CD4-positive, alpha-beta T cell (primary cell): Measurements from ENCODE around the gene TUBB6. TPM values are rescaled to one million over a fixed set of nuclear protein-coding genes. Genes with fewer than 3 reads are reported as not detected.

Experiments
- ATAC-seq: fragments of 200-7000 bp; cut with Tn5 transposase; one replicate; pipeline ENCODE4 v1.10.0; 2022; ENCODE audit warnings: mild to moderate bottlenecking; ENCODE audit not compliant: poor library complexity
- CTCF ChIA-PET: fragments of 350-600 bp; sonication (Branson Sonifier 250); formaldehyde crosslinking; loops from one replicate; lab custom pipeline; 2021; ENCODE audit warnings: antibody characterized with exemption, inconsistent platforms; lab: Charles Lee
- POLR2A ChIA-PET: fragments of 350-600 bp; sonication (Branson Sonifier 250); formaldehyde crosslinking; loops from one replicate; lab custom pipeline; 2021; ENCODE audit warnings: antibody characterized with exemption, inconsistent platforms; lab: Charles Lee
- DNase-seq, 14 experiments: peaks; one replicate each; pipeline ENCODE4 v3.0.0-alpha.2; 2013 to 2020; ENCODE audit warnings: mixed read lengths in 2 of 14
- H3K27ac ChIP-seq, 2 donors: one replicate each; pipeline versions ENCODE4 v1.5.1 to v1.7.0; 2013; ENCODE audit warnings: low read length in 2 of 2, low read depth in 1 of 2, mild to moderate bottlenecking in 1 of 2
- H3K27me3 ChIP-seq, 2 experiments: 1 replicate in 1 of 2; 2 replicates in 1 of 2; pipeline versions ENCODE4 v1.6.1 to v1.7.0; 2013; ENCODE audit warnings: low read length in 2 of 2, control low read depth in 1 of 2, mild to moderate bottlenecking in 1 of 2, moderate library complexity in 1 of 2; ENCODE audit not compliant: insufficient read depth in 2 of 2, control insufficient read depth in 1 of 2
- H3K36me3 ChIP-seq: one replicate; pipeline ENCODE4 v1.6.1; 2013; ENCODE audit warnings: low read length, control low read depth; ENCODE audit not compliant: insufficient read depth
- H3K4me1 ChIP-seq: one replicate; pipeline ENCODE4 v1.6.1; 2013; ENCODE audit warnings: low read length, control low read depth; ENCODE audit not compliant: insufficient read depth
- H3K4me3 ChIP-seq: one replicate; pipeline ENCODE4 v1.5.1; 2013; ENCODE audit warnings: mild to moderate bottlenecking, low read length, moderate library complexity
- H3K9me3 ChIP-seq, 2 experiments: 1 replicate in 1 of 2; 2 replicates in 1 of 2; pipeline versions ENCODE4 v1.6.1 to v1.7.0; 2013; ENCODE audit warnings: low read length in 2 of 2, mild to moderate bottlenecking in 2 of 2, control low read depth in 1 of 2, moderate library complexity in 1 of 2; ENCODE audit not compliant: control insufficient read depth in 1 of 2, insufficient read depth in 1 of 2
- H3K27ac Mint-ChIP-seq: one replicate; pipeline ENCODE4 v1.8.0; 2020; ENCODE audit warnings: mixed read lengths
- H3K27me3 Mint-ChIP-seq: one replicate; pipeline ENCODE4 v1.8.0; 2021; ENCODE audit warnings: mixed read lengths
- H3K36me3 Mint-ChIP-seq: one replicate; pipeline ENCODE4 v1.8.0; 2021; ENCODE audit warnings: low read depth, mixed read lengths
- H3K4me1 Mint-ChIP-seq: one replicate; pipeline ENCODE4 v1.8.0; 2021; ENCODE audit warnings: low read depth, mixed read lengths
- H3K4me3 Mint-ChIP-seq: one replicate; pipeline ENCODE4 v1.8.0; 2020; ENCODE audit warnings: mild to moderate bottlenecking, mixed read lengths
- H3K9me3 Mint-ChIP-seq: one replicate; pipeline ENCODE4 v1.8.0; 2020; ENCODE audit warnings: mixed read lengths
- intact Hi-C, 2 experiments: fragments of 100-400 bp; cut with DNase I in 1 of 2; cut with micrococcal nuclease in 1 of 2; formaldehyde crosslinking; loops; one replicate each; pipeline versions ENCODE4 v1.15.1 to v1.9.0; 2023 to 2025; cut with DNase I, micrococcal nuclease
- total RNA-seq, 174 experiments: library from RNA in 2 of 174; stranded (reverse) in 2 of 174; gene quantifications; one replicate each; pipeline ENCODE4 v1.2.3 and lab custom pipeline; 2021 to 2026
- TF ChIP-seq, protein P1 (sequence below): fragments of 200-600 bp; IDR thresholded peaks from one replicate; pipeline ENCODE4 v1.8.0; 2022; ENCODE audit warnings: antibody characterized with exemption, mild to moderate bottlenecking

Gene TUBB6
- total RNA-seq, 2 experiments from 2014 or later = 0.88 to 0.98 TPM

DNA sequence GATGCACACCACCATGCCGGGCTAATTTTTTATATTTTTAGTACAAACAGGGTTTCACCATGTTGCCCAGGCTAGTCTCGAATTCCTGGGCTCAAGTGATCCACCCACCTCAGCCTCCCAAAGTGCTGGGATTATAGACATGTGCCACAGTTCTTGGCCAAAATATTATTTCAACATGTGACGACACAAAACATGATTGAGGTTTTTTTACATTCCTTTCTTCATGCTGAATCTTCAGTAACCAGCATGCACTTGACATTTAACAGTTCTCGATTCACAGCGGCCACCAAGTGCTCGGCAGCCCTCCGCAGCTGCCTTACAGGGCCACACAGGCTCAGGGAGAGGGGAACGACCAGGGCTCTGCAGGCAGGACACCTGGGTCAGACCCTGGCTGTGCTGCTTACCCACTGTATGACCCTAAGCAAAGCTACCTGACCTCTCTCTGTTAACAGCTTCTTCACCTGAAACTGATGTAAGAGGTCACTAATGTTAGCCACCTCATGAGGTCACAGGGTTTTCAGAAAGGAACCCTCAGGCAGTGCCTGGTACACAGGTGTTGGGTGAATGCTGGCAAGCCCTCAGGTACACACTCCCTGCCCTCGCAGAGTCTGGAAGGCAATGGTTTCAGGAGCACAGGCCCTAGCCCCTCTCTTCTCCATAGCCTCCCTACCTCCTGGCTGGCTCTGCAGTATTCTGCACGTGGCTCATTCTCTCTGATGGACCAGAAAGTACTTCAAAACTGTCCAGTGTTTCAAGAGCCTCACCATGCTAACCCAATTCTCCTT is 25.7 kb downstream of the TUBB6 start:
- ATAC-seq (no peak), DNase-seq (no peak)
- H3K27ac Mint-ChIP-seq = no peak overlapping the region
- CTCF ChIA-PET = no interaction called here
- intact Hi-C loops = no loop called here
- no peaks in the 10 kb centered on the region for H3K27me3 Mint-ChIP-seq
- peaks cover 56% of the 10 kb centered on the region for H3K36me3 ChIP-seq
- no peaks in the 10 kb centered on the region for H3K27me3 ChIP-seq
- no peaks in the 10 kb centered on the region for H3K9me3 ChIP-seq
- no peak overlapping the region for H3K4me3 Mint-ChIP-seq
- H3K4me3 ChIP-seq = no peak overlapping the region
- H3K9me3 Mint-ChIP-seq = no peaks in the 10 kb centered on the region
- TF ChIP-seq, protein P1, sequence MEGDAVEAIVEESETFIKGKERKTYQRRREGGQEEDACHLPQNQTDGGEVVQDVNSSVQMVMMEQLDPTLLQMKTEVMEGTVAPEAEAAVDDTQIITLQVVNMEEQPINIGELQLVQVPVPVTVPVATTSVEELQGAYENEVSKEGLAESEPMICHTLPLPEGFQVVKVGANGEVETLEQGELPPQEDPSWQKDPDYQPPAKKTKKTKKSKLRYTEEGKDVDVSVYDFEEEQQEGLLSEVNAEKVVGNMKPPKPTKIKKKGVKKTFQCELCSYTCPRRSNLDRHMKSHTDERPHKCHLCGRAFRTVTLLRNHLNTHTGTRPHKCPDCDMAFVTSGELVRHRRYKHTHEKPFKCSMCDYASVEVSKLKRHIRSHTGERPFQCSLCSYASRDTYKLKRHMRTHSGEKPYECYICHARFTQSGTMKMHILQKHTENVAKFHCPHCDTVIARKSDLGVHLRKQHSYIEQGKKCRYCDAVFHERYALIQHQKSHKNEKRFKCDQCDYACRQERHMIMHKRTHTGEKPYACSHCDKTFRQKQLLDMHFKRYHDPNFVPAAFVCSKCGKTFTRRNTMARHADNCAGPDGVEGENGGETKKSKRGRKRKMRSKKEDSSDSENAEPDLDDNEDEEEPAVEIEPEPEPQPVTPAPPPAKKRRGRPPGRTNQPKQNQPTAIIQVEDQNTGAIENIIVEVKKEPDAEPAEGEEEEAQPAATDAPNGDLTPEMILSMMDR = no peak
- H3K27ac ChIP-seq = no peak overlapping the region
- peaks cover 76% of the 10 kb centered on the region for H3K36me3 Mint-ChIP-seq
- H3K4me1 Mint-ChIP-seq = no peaks in the 10 kb centered on the region
- POLR2A ChIA-PET = no interaction called here
- H3K4me1 ChIP-seq = no peaks in the 10 kb centered on the region

DNA sequence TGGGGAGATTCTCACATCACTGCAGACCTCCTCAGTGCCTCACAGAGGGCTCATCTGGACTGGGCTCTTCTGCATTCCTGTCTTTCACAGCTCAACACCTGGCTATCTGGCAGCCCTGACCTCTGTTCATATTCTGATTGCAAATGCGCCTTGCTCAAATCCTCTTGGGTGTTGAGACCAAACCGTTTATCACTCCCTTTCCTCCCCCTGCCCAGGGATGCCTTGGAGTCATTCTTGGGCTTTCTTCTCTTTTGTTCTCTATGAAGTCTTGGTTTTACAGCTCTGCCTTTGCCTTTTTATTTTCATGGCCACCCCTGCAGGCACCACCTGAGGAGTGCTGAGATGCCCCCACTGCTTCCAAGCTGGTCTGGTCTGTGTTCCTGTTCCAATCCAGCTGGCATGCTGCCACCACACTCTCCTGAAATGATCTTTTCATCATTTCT is 26.3 kb downstream of the TUBB6 start:
- DNase-seq (no peak), ATAC-seq (no peak)
- Histone ChIP-seq H3K4me3 (no peak overlapping the region), H3K4me1 (no peaks in the 10 kb centered on the region), H3K36me3 (peaks cover 51% of the 10 kb centered on the region), H3K27me3 (no peaks in the 10 kb centered on the region), H3K27ac (no peak overlapping the region), H3K9me3 (no peaks in the 10 kb centered on the region)
- Mint-ChIP-seq H3K9me3 (no peaks in the 10 kb centered on the region), H3K27ac (no peak overlapping the region), H3K36me3 (peaks cover 71% of the 10 kb centered on the region), H3K4me3 (no peak overlapping the region), H3K27me3 (no peaks in the 10 kb centered on the region), H3K4me1 (no peaks in the 10 kb centered on the region)
- ChIA-PET CTCF (no interaction called here), POLR2A (no interaction called here)
- TF ChIP-seq, protein P1 = no peak
- intact Hi-C loops = no loop called here

DNA sequence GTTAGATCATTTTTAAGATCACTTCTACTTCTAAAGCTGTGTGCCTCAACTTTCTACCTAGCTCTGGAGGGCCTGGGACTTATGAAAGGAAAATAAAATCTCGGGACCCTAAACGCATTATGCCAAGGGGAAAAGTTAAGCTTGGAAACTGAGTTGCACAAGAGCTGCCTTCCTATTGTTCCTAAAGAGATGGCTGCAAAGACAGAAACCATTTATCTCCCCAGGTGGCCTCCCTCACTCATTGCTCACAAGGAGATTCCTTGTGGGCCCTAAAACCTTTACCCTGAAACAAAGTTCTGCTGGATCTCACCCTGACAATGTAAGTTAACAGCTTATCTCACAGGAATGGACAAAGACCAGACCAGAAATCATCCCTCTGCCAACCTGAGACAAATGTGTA is 26.8 kb downstream of the TUBB6 start:
- no peak for ATAC-seq
- Histone ChIP-seq H3K27ac (no peak overlapping the region), H3K36me3 (peaks cover 46% of the 10 kb centered on the region), H3K9me3 (no peaks in the 10 kb centered on the region), H3K4me3 (no peak overlapping the region), H3K4me1 (no peaks in the 10 kb centered on the region), H3K27me3 (no peaks in the 10 kb centered on the region)
- DNase-seq = no peak
- TF ChIP-seq, protein P1 = no peak
- intact Hi-C loops = no loop called here
- ChIA-PET CTCF (no interaction called here), POLR2A (no interaction called here)
- H3K4me1 Mint-ChIP-seq = no peaks in the 10 kb centered on the region
- peaks cover 67% of the 10 kb centered on the region for H3K36me3 Mint-ChIP-seq
- no peaks in the 10 kb centered on the region for H3K9me3 Mint-ChIP-seq
- H3K27me3 Mint-ChIP-seq = no peaks in the 10 kb centered on the region
- no peak overlapping the region for H3K27ac Mint-ChIP-seq
- H3K4me3 Mint-ChIP-seq = no peak overlapping the region
